GM23338 (cell line): ENCODE results near the gene DYNLL2. TPM values are rescaled to one million over a fixed set of nuclear protein-coding genes. Genes with fewer than 3 reads are reported as not detected.

Source experiments
- ATAC-seq: fragments of 200-7000 bp; cut with Tn5 transposase; 3 replicates; pipeline ENCODE4 v1.9.1; 2020
- DNase-seq: peaks from one replicate; pipeline ENCODE4 v3.0.0-alpha.2; 2015; ENCODE audit warnings: low spot score
- H2AFZ ChIP-seq: fragments of 200-600 bp; sonication (generic); 2 replicates; pipeline ENCODE4 v1.8.0; 2016; ENCODE audit warnings: antibody characterized with exemption, mild to moderate bottlenecking, moderate library complexity
- H3F3A ChIP-seq: fragments of 200-600 bp; sonication (generic); replicated peaks from 2 replicates; pipeline ENCODE4 v1.8.0; 2017; ENCODE audit warnings: antibody characterized with exemption, mixed run types, low read depth
- H3K27ac ChIP-seq: fragments of 200-600 bp; sonication (generic); 2 replicates; pipeline ENCODE4 v1.6.1; 2016; ENCODE audit warnings: low read depth
- H3K27me3 ChIP-seq: fragments of 200-600 bp; sonication (generic); 2 replicates; pipeline ENCODE4 v1.8.0; 2016; ENCODE audit warnings: mild to moderate bottlenecking, mixed run types, moderate library complexity; ENCODE audit not compliant: insufficient read depth
- H3K36me3 ChIP-seq: fragments of 200-600 bp; sonication (generic); 2 replicates; pipeline ENCODE4 v1.8.0; 2016; ENCODE audit warnings: mild to moderate bottlenecking; ENCODE audit not compliant: insufficient read depth
- H3K4me1 ChIP-seq: fragments of 200-600 bp; sonication (generic); 2 replicates; pipeline ENCODE4 v1.8.0; 2016; ENCODE audit warnings: mild to moderate bottlenecking, moderate library complexity; ENCODE audit not compliant: insufficient read depth
- H3K4me2 ChIP-seq: fragments of 200-600 bp; sonication (generic); 2 replicates; pipeline ENCODE4 v1.7.1; 2017; ENCODE audit warnings: mixed run types
- H3K4me3 ChIP-seq: fragments of 200-600 bp; sonication (generic); 2 replicates; pipeline ENCODE4 v1.6.1; 2016; ENCODE audit warnings: mixed run types
- H3K79me2 ChIP-seq: fragments of 200-600 bp; sonication (generic); replicated peaks from 2 replicates; pipeline ENCODE4 v1.8.0; 2017; ENCODE audit warnings: mild to moderate bottlenecking; ENCODE audit not compliant: insufficient read depth
- H3K9me2 ChIP-seq: fragments of 200-600 bp; sonication (generic); 2 replicates; pipeline ENCODE4 v1.8.0; 2017; ENCODE audit not compliant: insufficient read depth
- H4K20me1 ChIP-seq: fragments of 200-600 bp; sonication (generic); replicated peaks from 2 replicates; pipeline ENCODE4 v1.8.0; 2017; ENCODE audit warnings: mild to moderate bottlenecking; ENCODE audit not compliant: insufficient read depth
- H3K27ac Mint-ChIP-seq: 2 replicates; pipeline ENCODE4 v1.8.0; 2020; ENCODE audit warnings: inconsistent platforms, mild to moderate bottlenecking, moderate library complexity, mixed read lengths
- H3K27me3 Mint-ChIP-seq: 3 replicates; pipeline ENCODE4 v1.8.0; 2022; ENCODE audit warnings: low read depth, mild to moderate bottlenecking, moderate library complexity, mixed read lengths, inconsistent platforms; ENCODE audit not compliant: insufficient read depth, poor library complexity
- H3K36me3 Mint-ChIP-seq: 3 replicates; pipeline ENCODE4 v1.8.0; 2021; ENCODE audit warnings: low read depth, mild to moderate bottlenecking, inconsistent platforms, moderate library complexity, mixed read lengths
- H3K4me1 Mint-ChIP-seq: 3 replicates; pipeline ENCODE4 v1.8.0; 2020; ENCODE audit warnings: mild to moderate bottlenecking, inconsistent platforms, mixed read lengths
- H3K4me3 Mint-ChIP-seq: 3 replicates; pipeline ENCODE4 v1.8.0; 2021; ENCODE audit warnings: moderate library complexity, mild to moderate bottlenecking, inconsistent platforms, mixed read lengths
- H3K9me3 Mint-ChIP-seq: 3 replicates; pipeline ENCODE4 v1.8.0; 2020; ENCODE audit warnings: moderate library complexity, mild to moderate bottlenecking, inconsistent platforms, mixed read lengths
- CREB1 ChIP-seq: fragments of 250-450 bp; sonication (Bioruptor Pico); IDR thresholded peaks from 2 replicates; pipeline ENCODE4 v1.5.0; 2020; ENCODE audit warnings: low read depth, mild to moderate bottlenecking, moderate library complexity
- CTCF ChIP-seq, 2 experiments: fragments of 200-600 bp in 1 of 2; sonication (generic) in 1 of 2; conservative IDR thresholded peaks; 2 replicates each; pipeline versions ENCODE4 v1.5.1 to v1.6.1; 2016 to 2017; ENCODE audit warnings: antibody characterized with exemption in 2 of 2, low read depth in 2 of 2, mild to moderate bottlenecking in 2 of 2, moderate library complexity in 1 of 2
- JUNB ChIP-seq: IDR thresholded peaks from one replicate; pipeline ENCODE4 v1.6.1; 2016; ENCODE audit warnings: antibody characterized with exemption; ENCODE audit not compliant: unreplicated experiment
- REST ChIP-seq: IDR thresholded peaks from one replicate; pipeline ENCODE4 v1.6.1; 2018; ENCODE audit warnings: antibody characterized with exemption; ENCODE audit not compliant: unreplicated experiment
- ZNF114 ChIP-seq: fragments of 250-450 bp; sonication (Bioruptor Pico); IDR thresholded peaks from 2 replicates; pipeline ENCODE4 v1.5.0; 2020; ENCODE audit warnings: mild to moderate bottlenecking, moderate library complexity
- polyA plus RNA-seq: library from polyadenylated mRNA; unstranded; fragments of >200 nt; fragmentation: Nextera tagmentation; extraction: Ambion mirVana; gene quantifications from 2 replicates; pipeline ENCODE4 v1.2.1, GENCODE V29; 2016
- total RNA-seq: library from RNA; depleted of rRNA; stranded (reverse); fragments of >200 nt; shearing (Covaris generic); gene quantifications from 2 replicates; pipeline ENCODE4 v1.2.3, GENCODE V29; 2014

Gene DYNLL2
- total and polyA plus RNA-seq, 2 experiments from 2014 or later: 5.1 to 30.0 TPM

- no peak for TF ChIP-seq ZNF114
- peak; percentile 12; the same call in 1 of the 2 replicates for TF ChIP-seq CREB1 (CRISPR knock-in tag)
- Histone ChIP-seq H3F3A (peaks cover 7% of the 10 kb centered on the region; the same call in 1 of the 2 replicates), H3K4me2 (peak overlapping the region; percentile 94), H2AFZ (no peak overlapping the region), H4K20me1 (peaks cover 38% of the 10 kb centered on the region), H3K9me2 (no peaks in the 10 kb centered on the region), H3K27me3 (no peaks in the 10 kb centered on the region), H3K4me3 (peak overlapping the region; percentile 90), H3K27ac (no peak overlapping the region), H3K4me1 (peaks cover 32% of the 10 kb centered on the region), H3K79me2 (peaks cover 53% of the 10 kb centered on the region), H3K36me3 (peaks cover 19% of the 10 kb centered on the region)
- Mint-ChIP-seq H3K4me3 (peak overlapping the region; percentile 92), H3K36me3 (peaks cover 42% of the 10 kb centered on the region), H3K9me3 (no peaks in the 10 kb centered on the region; the same call in 2 of the 3 replicates), H3K27ac (no peak overlapping the region), H3K27me3 (peaks cover 13% of the 10 kb centered on the region), H3K4me1 (peaks cover 55% of the 10 kb centered on the region)
- ATAC-seq (peak; percentile 7), DNase-seq (peak; percentile 37)
Measured at GRCh38 chr17:58083491-58084316, 485 bp downstream of the DYNLL2 start.

- H3K4me2 ChIP-seq: peak overlapping the region; percentile 94
- peaks cover 13% of the 10 kb centered on the region for H3K27me3 Mint-ChIP-seq
- peak overlapping the region; percentile 90 for H3K4me3 ChIP-seq
- H4K20me1 ChIP-seq: peaks cover 45% of the 10 kb centered on the region
- no peaks in the 10 kb centered on the region for H3K27me3 ChIP-seq
- peaks cover 7% of the 10 kb centered on the region; the same call in 1 of the 2 replicates for H3F3A ChIP-seq
- TF ChIP-seq REST: peak; percentile 69
- TF ChIP-seq CTCF (conservative IDR thresholded peaks at IDR 0.05; ENCODE audit: low read depth in 2 of 2): peak; percentile 55
- no peak for TF ChIP-seq JUNB
- no peaks in the 10 kb centered on the region for H3K9me2 ChIP-seq
- H2AFZ ChIP-seq: no peak overlapping the region
- ATAC-seq (peak; percentile 32), DNase-seq (peak; percentile 72)
- peak overlapping the region; percentile 68; the same call in 1 of the 2 replicates for H3K27ac Mint-ChIP-seq
- peaks cover 55% of the 10 kb centered on the region for H3K4me1 Mint-ChIP-seq
- H3K9me3 Mint-ChIP-seq: no peaks in the 10 kb centered on the region; the same call in 2 of the 3 replicates
- peak overlapping the region; percentile 92 for H3K4me3 Mint-ChIP-seq
- no peak overlapping the region for H3K27ac ChIP-seq
- H3K36me3 ChIP-seq: peaks cover 25% of the 10 kb centered on the region
- peaks cover 32% of the 10 kb centered on the region for H3K4me1 ChIP-seq
- H3K36me3 Mint-ChIP-seq: peaks cover 50% of the 10 kb centered on the region
- H3K79me2 ChIP-seq: peaks cover 60% of the 10 kb centered on the region
Measured at GRCh38 chr17:58084317-58084981, 1.2 kb downstream of the DYNLL2 start.
